Measurements from ENCODE around the gene STOML2. TPM values are rescaled to one million over a fixed set of nuclear protein-coding genes. Genes with fewer than 3 reads are reported as not detected.

STOML2 gene
- total and polyA plus RNA-seq, 9 of the 15 experiments (the other 6 are each of a cell fraction or from before 2014, with no cell fraction given), result 110 to 220 (median 174) TPM

- Histone ChIP-seq H3K27ac (ENCODE audit: extremely low read depth, low read depth, low read length) (no peak overlapping the region), H3K4me3 (no peak overlapping the region), H4K20me1 (replicated peaks; ENCODE audit: control insufficient read depth, insufficient read depth, low read length) (no peaks in the 10 kb centered on the region), H3K27me3 (ENCODE audit: control insufficient read depth in 2 of 2, insufficient read depth in 2 of 2, low read length in 2 of 2) (no peaks in the 10 kb centered on the region), H3K4me2 (ENCODE audit: insufficient read depth, low read length) (no peak overlapping the region), H3K36me3 (ENCODE audit: control insufficient read depth, insufficient read depth, low read length) (peaks cover 69% of the 10 kb centered on the region), H3K9me1 (ENCODE audit: control insufficient read depth, insufficient read depth, low read length) (no peaks in the 10 kb centered on the region), H2AFZ (ENCODE audit: low read depth, low read length) (no peak overlapping the region), H3K9ac (ENCODE audit: insufficient read depth in 1 of 2, low read depth in 2 of 2, low read length in 2 of 2) (no peak overlapping the region), H3K79me2 (ENCODE audit: control insufficient read depth, insufficient read depth, low read length) (no peaks in the 10 kb centered on the region), H3K9me3 (replicated peaks; ENCODE audit: control insufficient read depth, insufficient read depth, low read depth, low read length) (no peaks in the 10 kb centered on the region), H3K4me1 (replicated peaks in 1 of 2; ENCODE audit: control insufficient read depth in 2 of 2, insufficient read depth in 2 of 2, low read length in 2 of 2) (no peaks in the 10 kb centered on the region)
- in situ Hi-C loops (cut with MboI) (no loop called here), intact Hi-C loops (cut with micrococcal nuclease) (no loop called here)
- ChIA-PET POLR2A (interaction anchor here (0.8 to 3.5 kb wide), 3 partner anchors 10 to 14 kb away, joined by 3 to 14 read pairs (median 5); no protein-coding TSS in a partner anchor), CTCF (ENCODE audit: low intra/inter-chr PET ratio) (interaction anchor here (0.6 kb wide), 1 partner anchor 13 kb away, joined by 3 read pairs; no protein-coding TSS in a partner anchor)
- WGBS (ENCODE audit: insufficient coverage, low coverage, missing lambda C conversion rate), result 100% methylated on average over 2 of the region's 8 CpGs
- FAIRE-seq, result no peak
- TF ChIP-seq GTF2E2 (tag; IDR thresholded peaks at IDR 0.05) (no peak), ZBTB43 (CRISPR knock-in tag; IDR thresholded peaks at IDR 0.05) (no peak), IRF1 (CRISPR knock-in tag; IDR thresholded peaks at IDR 0.05; ENCODE audit: borderline replicate concordance) (no peak), ZNF280B (CRISPR knock-in tag; IDR thresholded peaks at IDR 0.05) (no peak), RREB1 (CRISPR knock-in tag; IDR thresholded peaks at IDR 0.05) (no peak)
- BruUV-seq (replicated peaks), result no TSS peak
- no peak for DNase-seq (ENCODE audit: extremely low read depth in 1 of 4, low spot score in 3 of 4)
- no peak for ATAC-seq
Observed at GRCh38 chr9:35057271-35057620, 45.7 kb downstream of the STOML2 start.
